Measurements from ENCODE around the gene PITPNM3. TPM values are rescaled to one million over a fixed set of nuclear protein-coding genes. Genes with fewer than 3 reads are reported as not detected.
A peak's percentile ranks its signal among the peaks of the same experiment; 100 is the strongest.

PITPNM3 gene
- total RNA-seq, 2 experiments from 2014 or later = 0.64 to 0.77 TPM

DNA sequence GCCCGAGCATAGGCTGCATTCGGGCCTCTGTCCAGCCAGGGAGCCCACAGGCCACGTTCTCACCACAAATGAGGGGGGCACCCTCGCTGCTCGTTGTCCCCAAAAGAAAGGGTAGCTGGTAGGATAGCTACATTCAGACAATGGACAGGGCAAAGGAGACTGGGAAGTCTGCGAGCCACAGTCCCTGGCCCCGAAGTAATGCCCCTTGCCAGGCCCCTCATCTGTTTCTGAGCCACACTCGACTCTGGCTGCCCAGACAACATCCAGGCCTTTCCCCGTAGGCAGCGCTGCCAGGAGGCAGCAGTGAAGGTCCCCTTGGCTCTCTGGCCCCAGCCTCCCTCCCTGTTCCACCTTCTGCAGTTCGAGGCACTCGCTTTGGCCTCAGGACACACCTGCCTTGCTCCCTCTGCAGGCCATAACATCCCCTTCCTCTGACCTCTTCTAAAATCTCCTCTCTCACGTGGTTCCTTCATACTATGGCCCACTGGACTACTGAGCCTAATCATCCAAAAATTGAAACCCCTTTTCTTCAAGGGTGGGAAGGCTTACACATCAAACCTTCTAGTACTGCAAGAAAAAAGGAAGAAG is 133.6 kb downstream of the PITPNM3 start:
- DNase-seq (no peak), ATAC-seq (ENCODE audit: low read depth) (no peak)
- Mint-ChIP-seq H3K9me3 (no peaks in the 10 kb centered on the region), H3K36me3 (no peaks in the 10 kb centered on the region), H3K27ac (no peak overlapping the region), H3K4me1 (peaks cover 12% of the 10 kb centered on the region), H3K27me3 (peaks cover 43% of the 10 kb centered on the region), H3K4me3 (no peak overlapping the region)
- POLR2A ChIA-PET = interaction anchor here (0.8 kb wide), 1 partner anchor 24 kb away, joined by 3 read pairs; no protein-coding TSS in a partner anchor

DNA sequence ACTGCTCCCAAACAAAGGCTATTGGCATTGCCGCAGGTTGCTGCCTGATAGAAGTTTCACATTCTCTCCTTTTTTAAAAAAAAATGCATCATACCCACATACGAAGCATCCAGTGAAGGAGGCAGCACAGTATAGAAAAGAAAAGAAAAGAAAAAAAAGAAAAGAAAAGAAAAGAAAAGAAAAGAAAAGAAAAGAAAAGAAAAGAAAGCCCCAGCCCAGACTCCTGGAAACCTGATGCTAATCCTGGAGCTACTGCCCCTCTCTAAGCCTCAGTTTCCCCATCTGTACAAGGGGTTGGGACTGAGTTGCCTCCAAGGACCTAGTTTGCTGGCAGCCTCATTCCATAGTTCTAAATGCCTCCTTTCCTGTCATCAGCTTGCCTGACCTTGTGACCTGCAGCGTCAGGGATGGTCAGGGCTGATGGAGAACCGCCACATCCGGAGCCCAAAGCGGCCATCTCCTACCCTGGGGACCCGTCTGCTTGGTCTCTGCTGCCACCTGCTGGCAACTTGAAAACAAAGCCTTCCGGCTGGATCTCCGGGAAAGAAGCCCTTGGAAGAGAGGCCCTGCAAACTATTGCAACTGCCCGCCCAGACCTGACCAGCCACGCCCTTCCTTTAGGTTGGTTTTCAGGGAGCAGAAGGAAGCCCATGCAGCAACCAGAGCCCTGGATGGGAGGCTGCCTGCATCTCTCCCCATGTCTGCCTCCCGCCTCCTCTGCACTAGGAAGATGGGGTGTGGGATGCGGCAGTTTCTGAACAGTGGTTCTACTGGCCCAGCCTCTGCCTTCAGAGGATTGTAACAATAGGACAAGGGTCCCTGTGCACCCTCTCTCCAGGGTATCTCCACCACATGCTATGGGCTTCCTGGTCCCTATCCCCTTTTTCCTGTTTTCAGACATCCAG is 134.4 kb downstream of the PITPNM3 start:
- no peaks in the 10 kb centered on the region for H3K9me3 Mint-ChIP-seq
- no peak overlapping the region for H3K27ac Mint-ChIP-seq
- peak; percentile 73 for ATAC-seq (ENCODE audit: low read depth)
- peak; percentile 77 for DNase-seq
- H3K4me1 Mint-ChIP-seq = peaks cover 4% of the 10 kb centered on the region
- no peaks in the 10 kb centered on the region for H3K36me3 Mint-ChIP-seq
- POLR2A ChIA-PET = interaction anchor here (0.8 kb wide), 1 partner anchor 25 kb away, joined by 3 read pairs; no protein-coding TSS in a partner anchor
- peaks cover 49% of the 10 kb centered on the region for H3K27me3 Mint-ChIP-seq
- H3K4me3 Mint-ChIP-seq = no peak overlapping the region

DNA sequence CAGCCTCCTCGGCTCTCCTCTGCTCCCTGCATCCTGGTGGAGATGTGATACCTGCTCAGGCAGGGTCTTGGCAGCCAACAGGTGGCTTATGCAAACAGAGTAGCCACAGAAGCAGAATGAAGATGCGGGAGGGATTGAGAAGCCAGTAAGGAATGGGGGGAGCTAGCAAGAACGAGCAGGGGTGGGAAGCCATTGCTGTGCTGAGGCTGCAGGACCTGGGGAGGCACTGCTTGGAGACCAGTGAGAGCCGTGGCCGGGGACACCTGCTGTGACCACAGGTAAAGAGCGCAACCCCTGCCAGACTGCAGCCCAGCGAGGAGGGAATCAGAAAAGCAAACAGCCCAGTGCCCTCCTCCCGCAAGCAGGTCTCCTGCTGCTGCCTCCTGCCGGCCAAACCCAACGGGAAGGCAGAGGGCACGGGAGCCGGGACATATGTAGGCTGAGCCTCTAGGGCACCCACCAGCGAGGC is 136.1 kb downstream of the PITPNM3 start:
- Mint-ChIP-seq H3K4me3 (no peak overlapping the region), H3K27ac (no peak overlapping the region), H3K36me3 (no peaks in the 10 kb centered on the region), H3K4me1 (peaks cover 2% of the 10 kb centered on the region), H3K27me3 (peaks cover 40% of the 10 kb centered on the region), H3K9me3 (no peaks in the 10 kb centered on the region)
- no peak for DNase-seq
- POLR2A ChIA-PET = no interaction called here
- ATAC-seq (ENCODE audit: low read depth) = peak; percentile 30

DNA sequence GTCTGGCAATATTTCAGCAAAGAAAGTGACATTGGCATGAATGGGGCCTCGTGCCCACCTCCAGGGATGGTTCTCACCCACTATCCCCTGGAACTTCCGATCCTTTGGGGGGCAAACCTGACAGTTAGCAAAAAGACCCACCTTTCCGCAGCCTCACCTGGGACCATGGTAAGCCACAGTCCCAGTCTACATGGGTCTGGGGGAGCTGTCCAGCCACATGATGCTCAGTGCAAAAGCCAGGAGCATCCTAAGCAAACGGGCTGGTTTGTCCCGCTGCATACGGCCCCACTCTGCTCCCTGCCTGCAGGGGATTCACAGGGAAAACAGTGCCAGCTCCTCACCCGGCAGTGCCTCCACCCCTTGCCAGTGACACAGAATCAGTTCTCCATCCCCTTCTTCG is 140.7 kb downstream of the PITPNM3 start:
- Mint-ChIP-seq H3K9me3 (no peaks in the 10 kb centered on the region), H3K27me3 (peaks cover 28% of the 10 kb centered on the region), H3K4me1 (no peaks in the 10 kb centered on the region), H3K36me3 (no peaks in the 10 kb centered on the region), H3K4me3 (no peak overlapping the region), H3K27ac (no peak overlapping the region)
- POLR2A ChIA-PET = no interaction called here
- DNase-seq (no peak), ATAC-seq (ENCODE audit: low read depth) (no peak)

DNA sequence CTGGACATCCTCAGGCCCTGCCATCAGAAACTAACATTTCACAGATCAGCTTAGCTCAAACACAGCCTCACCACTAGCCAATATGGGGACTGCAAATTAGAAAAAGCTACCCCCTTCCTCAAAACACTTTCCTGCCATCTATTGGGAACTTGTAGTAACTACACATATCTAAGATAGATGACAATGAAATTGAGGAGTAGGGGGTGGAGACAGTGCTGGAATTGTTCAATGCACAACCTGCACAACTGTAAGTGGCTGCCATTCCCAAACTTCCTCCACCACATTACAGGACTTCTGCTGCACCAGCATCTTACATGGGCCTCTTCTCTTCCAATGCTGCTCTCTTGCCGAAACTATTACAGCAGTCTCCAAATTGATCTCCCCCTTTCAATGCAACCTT is 143.3 kb downstream of the PITPNM3 start:
- ATAC-seq (ENCODE audit: low read depth) = peak; percentile 26

DNA sequence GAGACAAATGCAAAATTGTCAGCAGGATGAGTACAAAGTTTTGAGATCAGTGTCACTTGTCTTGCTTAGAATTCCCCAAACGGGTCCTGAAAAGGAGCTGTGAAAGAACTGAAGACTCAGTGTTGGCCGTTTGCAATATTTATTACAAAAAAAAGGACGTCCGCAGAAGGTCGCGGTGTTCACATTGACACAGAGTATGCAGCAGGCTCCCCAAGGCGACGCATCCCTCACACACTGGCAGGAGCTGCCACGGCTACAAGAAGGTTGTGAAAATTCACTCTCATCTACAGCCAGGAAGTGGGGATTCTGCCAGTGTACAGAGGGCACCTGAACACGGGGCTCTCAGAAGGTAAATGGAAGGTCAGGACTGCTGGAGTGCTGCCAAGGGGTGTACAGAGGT is 147.6 kb downstream of the PITPNM3 start:
- POLR2A ChIA-PET = no interaction called here
- Mint-ChIP-seq H3K4me3 (no peak overlapping the region), H3K9me3 (no peaks in the 10 kb centered on the region), H3K27ac (no peak overlapping the region), H3K27me3 (peaks cover 12% of the 10 kb centered on the region), H3K4me1 (no peaks in the 10 kb centered on the region), H3K36me3 (no peaks in the 10 kb centered on the region)
- DNase-seq = no peak
- no peak for ATAC-seq (ENCODE audit: low read depth)

More for the DNA sequence above, 143.3 kb downstream of the PITPNM3 start:
- no peaks in the 10 kb centered on the region for H3K4me1 Mint-ChIP-seq
- H3K27me3 Mint-ChIP-seq = peaks cover 18% of the 10 kb centered on the region
- no peaks in the 10 kb centered on the region for H3K9me3 Mint-ChIP-seq
- no peak overlapping the region for H3K27ac Mint-ChIP-seq
- no peak for DNase-seq
- POLR2A ChIA-PET = no interaction called here
- H3K4me3 Mint-ChIP-seq = no peak overlapping the region
- no peaks in the 10 kb centered on the region for H3K36me3 Mint-ChIP-seq

DNA sequence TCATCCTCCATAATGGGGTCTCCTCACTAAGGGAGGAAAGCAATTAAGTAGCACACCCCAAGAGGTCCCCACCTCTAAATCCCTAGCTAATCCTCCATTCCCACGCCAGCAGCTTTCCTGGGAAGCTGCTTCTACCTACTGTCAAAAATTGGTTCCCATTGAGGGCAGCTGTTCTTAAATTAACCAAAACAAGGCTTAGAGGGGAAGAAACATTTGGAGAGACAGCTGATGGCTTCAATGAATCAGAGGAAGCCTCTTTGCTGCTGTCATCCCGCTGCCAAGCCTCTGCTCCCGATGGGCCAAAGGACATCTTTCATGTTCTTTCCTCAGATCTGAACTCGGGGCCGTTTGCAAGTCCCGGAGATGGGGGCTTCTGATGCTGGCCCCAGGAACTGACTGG is 148.1 kb downstream of the PITPNM3 start:
- ATAC-seq (ENCODE audit: low read depth) (no peak), DNase-seq (no peak)
- Mint-ChIP-seq H3K27ac (no peak overlapping the region), H3K4me3 (no peak overlapping the region), H3K27me3 (peaks cover 8% of the 10 kb centered on the region), H3K36me3 (no peaks in the 10 kb centered on the region), H3K4me1 (no peaks in the 10 kb centered on the region), H3K9me3 (no peaks in the 10 kb centered on the region)
- POLR2A ChIA-PET = no interaction called here

DNA sequence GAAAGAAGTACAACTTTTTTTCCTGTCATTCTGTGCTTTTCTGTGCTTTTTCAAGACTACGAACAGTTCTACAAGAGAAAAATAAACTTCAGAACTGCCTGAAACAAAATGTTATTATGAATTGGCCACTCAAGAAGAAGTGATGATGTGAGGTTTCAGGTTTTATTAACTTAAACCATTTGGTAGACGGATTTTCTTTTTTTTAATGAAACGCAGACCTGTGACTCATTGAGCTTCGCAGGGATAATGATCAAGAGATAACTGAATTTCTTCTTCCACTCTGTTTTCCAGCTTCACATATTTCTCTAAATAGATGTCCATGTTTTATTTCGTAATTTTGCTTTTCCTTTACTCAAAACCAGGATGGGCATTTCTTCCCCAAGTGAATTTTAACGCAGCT is 154.1 kb downstream of the PITPNM3 start:
- H3K27ac Mint-ChIP-seq = no peak overlapping the region
- H3K27me3 Mint-ChIP-seq = peaks cover 14% of the 10 kb centered on the region
- H3K4me1 Mint-ChIP-seq = no peaks in the 10 kb centered on the region
- H3K36me3 Mint-ChIP-seq = no peaks in the 10 kb centered on the region
- ATAC-seq (ENCODE audit: low read depth) (no peak), DNase-seq (no peak)
- no peak overlapping the region for H3K4me3 Mint-ChIP-seq
- POLR2A ChIA-PET = no interaction called here
- H3K9me3 Mint-ChIP-seq = no peaks in the 10 kb centered on the region

Other genes with a start within 250 kb of the PITPNM3 start
- not detected for gene AIPL1, start 121.4 kb downstream of the PITPNM3 start, total RNA-seq
- 10 to 100 TPM; 20.6 to 21.1 TPM for gene PIMREG, start 112.1 kb downstream of the PITPNM3 start, total RNA-seq
- 10 to 100 TPM; 17.0 to 18.2 TPM for gene KIAA0753, start 84.2 kb upstream of the PITPNM3 start, total RNA-seq
- 10 to 100 TPM; 52.7 to 54.6 TPM for gene TXNDC17, start 84.5 kb upstream of the PITPNM3 start, total RNA-seq
- gene MED31, start 95.0 kb upstream of the PITPNM3 start, total RNA-seq = 10 to 100 TPM; 23.1 to 23.2 TPM
- 1 to 10 TPM; 2.0 to 2.5 TPM for gene C17orf100, start 95.2 kb upstream of the PITPNM3 start, total RNA-seq
- not detected for gene SLC13A5, start 156.8 kb upstream of the PITPNM3 start, total RNA-seq
- gene XAF1, start 199.5 kb upstream of the PITPNM3 start, total RNA-seq = 100 to 1,000 TPM; 280 to 302 TPM
- gene FBXO39, start 219.7 kb upstream of the PITPNM3 start, total RNA-seq = under 1 TPM; 0.48 to 0.69 TPM